COLO668 (cell line): ENCODE results near the gene DENND6A.
"Not testable (repeated sequence)": the region's sequence is repeated elsewhere in the genome, so short reads cannot be mapped to it uniquely, and the experiment has no call there.

Source experiments
- DNase-seq: peaks from one replicate; lab custom pipeline; 2025; ENCODE audit not compliant: unreplicated experiment; lab: John Stamatoyannopoulos, UW

Gene DENND6A

GRCh38 chr3:57696801-57697321 is 4.0 kb upstream of the DENND6A start:
- DNase-seq: no peak

- DNase-seq: no peak
These were observed 1.3 kb upstream of the DENND6A start for GRCh38 chr3:57694146-57694545.

GRCh38 chr3:57692133-57692395 is 813 bp downstream of the DENND6A start:
- DNase-seq: not testable (repeated sequence)

- DNase-seq: no peak
These were observed 1.3 kb downstream of the DENND6A start for GRCh38 chr3:57691411-57692132.

- DNase-seq: no peak
These were observed 3.4 kb downstream of the DENND6A start for GRCh38 chr3:57689367-57690053.

GRCh38 chr3:57688291-57688690 is 4.6 kb downstream of the DENND6A start:
- no peak for DNase-seq

GRCh38 chr3:57683286-57683685 is 9.6 kb downstream of the DENND6A start:
- DNase-seq: no peak

GRCh38 chr3:57682284-57682683 is 10.6 kb downstream of the DENND6A start:
- DNase-seq: no peak

GRCh38 chr3:57681691-57682090 is 11.2 kb downstream of the DENND6A start:
- DNase-seq: no peak

GRCh38 chr3:57680046-57680445 is 12.8 kb downstream of the DENND6A start:
- no peak for DNase-seq

- no peak for DNase-seq
These were observed 17.3 kb downstream of the DENND6A start for GRCh38 chr3:57675530-57675929.

- DNase-seq: no peak
These were observed 19.7 kb downstream of the DENND6A start for GRCh38 chr3:57673156-57673555.

- DNase-seq: no peak
These were observed 22.3 kb downstream of the DENND6A start for GRCh38 chr3:57670543-57670942.

- no peak for DNase-seq
These were observed 31.5 kb downstream of the DENND6A start for GRCh38 chr3:57661404-57661803.

GRCh38 chr3:57659806-57660439 is 33.0 kb downstream of the DENND6A start:
- no peak for DNase-seq

GRCh38 chr3:57659004-57659673 is 33.7 kb downstream of the DENND6A start:
- DNase-seq: no peak

- DNase-seq: no peak
These were observed 34.3 kb downstream of the DENND6A start for GRCh38 chr3:57658536-57658935.

- DNase-seq: no peak
These were observed 37.1 kb downstream of the DENND6A start for GRCh38 chr3:57655727-57656126.

- DNase-seq: no peak
These were observed 38.6 kb downstream of the DENND6A start for GRCh38 chr3:57654267-57654666.

GRCh38 chr3:57652203-57652602 is 40.7 kb downstream of the DENND6A start:
- no peak for DNase-seq

GRCh38 chr3:57647292-57647940 is 45.5 kb downstream of the DENND6A start:
- no peak for DNase-seq
